Stimulated activated CD8-positive, alpha-beta memory T cell treated with anti-CD3 and anti-CD28 coated beads, Interleukin-15, amount 100 ng/mL, for 48 hours (primary cell): ENCODE measurements around the gene SPTBN5.
A peak's percentile ranks its signal among the peaks of the same experiment; 100 is the strongest.

Experiments
- DNase-seq, 2 donors: peaks; one replicate each; pipeline ENCODE4 v3.0.0-alpha.2; 2020; ENCODE audit warnings: low read depth in 2 of 2

SPTBN5 gene

DNA sequence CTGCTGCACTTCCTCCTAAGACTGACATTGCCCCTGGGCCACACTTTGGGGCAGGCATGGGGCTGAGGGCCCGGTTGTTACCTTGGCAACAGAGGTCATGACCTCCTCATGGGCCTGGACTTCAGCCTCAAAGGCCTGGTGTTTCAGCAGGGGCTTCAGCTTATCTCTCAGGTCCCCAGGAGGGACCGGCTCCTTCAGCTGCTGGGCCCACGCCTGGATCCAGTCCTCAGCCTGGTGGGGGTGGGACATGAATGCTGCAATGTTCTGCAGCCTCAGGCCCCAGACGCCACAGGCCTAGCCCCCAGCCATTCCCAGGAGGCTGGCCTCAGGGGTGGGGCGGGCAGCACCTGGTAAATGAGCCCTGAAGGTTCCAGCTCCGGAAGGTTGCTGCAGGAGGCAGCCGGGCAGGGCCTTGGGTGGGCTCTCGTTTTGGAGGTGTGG lies 27.6 kb downstream of the SPTBN5 start:
- no peak for DNase-seq

DNA sequence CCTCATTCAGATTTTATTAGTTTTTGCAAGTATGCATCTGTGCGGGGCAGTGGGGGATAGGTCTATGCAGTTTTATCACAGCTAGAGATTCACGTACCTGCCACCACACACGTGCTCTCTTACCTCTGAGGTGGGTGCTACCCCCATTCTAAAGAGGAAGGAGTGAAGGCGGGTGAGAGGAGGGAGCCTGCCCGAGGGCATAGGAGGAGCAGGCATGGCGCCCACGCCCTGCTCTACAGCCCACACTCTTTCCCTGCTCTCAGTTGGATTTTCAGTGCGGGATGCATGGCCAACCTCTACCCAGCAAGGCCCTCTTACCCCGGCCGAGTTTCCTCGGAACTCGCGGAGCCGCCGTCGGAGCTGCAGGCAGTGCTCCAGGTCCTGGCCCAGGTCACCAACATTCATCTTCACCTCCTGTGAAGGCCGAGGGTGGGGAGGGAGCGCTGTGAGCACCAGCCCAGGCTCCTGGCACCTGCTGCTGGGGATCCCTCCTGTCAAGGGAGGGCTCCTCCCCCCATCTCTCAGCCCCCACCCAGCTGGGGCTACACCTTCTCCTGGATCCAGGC lies 28.3 kb downstream of the SPTBN5 start:
- no peak for DNase-seq

- DNase-seq = no peak
Measured at GRCh38 chr15:41862515-41863116, 31.2 kb downstream of the SPTBN5 start.

DNA sequence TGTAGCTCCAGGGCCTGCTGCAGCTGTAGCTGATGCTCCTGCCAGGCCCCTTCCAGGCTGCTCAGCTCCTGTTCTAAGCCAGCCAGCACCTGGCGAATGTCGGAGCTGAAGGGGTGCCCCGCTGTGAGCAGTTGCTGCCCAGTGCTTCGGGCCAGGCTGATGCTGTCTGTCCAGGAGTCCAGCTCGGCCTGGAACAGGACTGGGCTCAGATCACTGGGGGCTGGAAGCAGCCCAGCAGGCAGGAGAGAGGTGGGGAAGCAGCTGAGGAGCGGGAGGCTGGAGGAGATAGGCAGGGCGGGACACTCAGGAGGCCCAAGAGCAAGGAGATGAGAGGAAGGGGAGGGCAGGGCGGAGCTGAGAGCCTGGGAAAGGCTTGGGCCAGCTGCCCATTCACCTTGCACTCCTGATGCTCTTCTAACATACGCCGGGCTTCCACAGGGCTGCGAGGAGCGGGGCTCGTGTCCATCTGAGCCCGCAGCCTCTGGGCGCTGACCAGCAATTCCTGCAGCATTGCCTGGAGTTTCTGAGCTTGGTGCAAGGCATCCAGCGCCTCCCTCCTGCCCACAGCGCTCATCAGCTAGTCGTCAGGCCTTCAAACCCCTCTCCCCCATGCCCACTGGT lies 32.0 kb downstream of the SPTBN5 start:
- no peak for DNase-seq

- DNase-seq = no peak
Measured at GRCh38 chr15:41860049-41860828, 33.6 kb downstream of the SPTBN5 start.

DNA sequence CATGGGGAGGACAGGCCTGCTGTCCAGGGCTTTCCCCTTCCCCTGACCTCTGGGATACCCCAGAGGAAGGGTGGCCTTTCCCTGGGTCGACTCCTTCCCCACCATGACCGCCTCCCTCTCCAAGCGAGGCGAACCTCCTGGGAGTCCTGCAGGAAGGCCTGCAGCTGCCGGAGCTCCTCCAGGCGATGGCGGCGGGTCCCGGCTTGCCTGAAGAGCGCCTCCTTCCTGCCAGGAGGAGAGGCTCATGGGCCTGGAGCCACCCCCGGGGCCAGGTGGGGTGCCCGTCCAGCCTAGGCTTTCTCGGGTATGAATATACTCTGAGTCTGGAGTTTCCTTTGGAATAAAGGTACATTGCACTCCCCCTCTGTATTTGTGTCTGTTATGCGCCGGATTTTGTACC lies 35.1 kb downstream of the SPTBN5 start:
- DNase-seq = no peak

GRCh38 chr15:41857316-41857715 lies 36.5 kb downstream of the SPTBN5 start:
- DNase-seq = no peak

- no peak for DNase-seq
Measured at GRCh38 chr15:41856716-41857115, 37.1 kb downstream of the SPTBN5 start.

- DNase-seq = no peak
Measured at GRCh38 chr15:41856262-41856661, 37.6 kb downstream of the SPTBN5 start.

- DNase-seq = no peak
Measured at GRCh38 chr15:41855261-41855961, 38.4 kb downstream of the SPTBN5 start.

- no peak for DNase-seq
Measured at GRCh38 chr15:41854443-41854842, 39.4 kb downstream of the SPTBN5 start.

- DNase-seq = no peak
Measured at GRCh38 chr15:41853831-41854230, 40.0 kb downstream of the SPTBN5 start.

DNA sequence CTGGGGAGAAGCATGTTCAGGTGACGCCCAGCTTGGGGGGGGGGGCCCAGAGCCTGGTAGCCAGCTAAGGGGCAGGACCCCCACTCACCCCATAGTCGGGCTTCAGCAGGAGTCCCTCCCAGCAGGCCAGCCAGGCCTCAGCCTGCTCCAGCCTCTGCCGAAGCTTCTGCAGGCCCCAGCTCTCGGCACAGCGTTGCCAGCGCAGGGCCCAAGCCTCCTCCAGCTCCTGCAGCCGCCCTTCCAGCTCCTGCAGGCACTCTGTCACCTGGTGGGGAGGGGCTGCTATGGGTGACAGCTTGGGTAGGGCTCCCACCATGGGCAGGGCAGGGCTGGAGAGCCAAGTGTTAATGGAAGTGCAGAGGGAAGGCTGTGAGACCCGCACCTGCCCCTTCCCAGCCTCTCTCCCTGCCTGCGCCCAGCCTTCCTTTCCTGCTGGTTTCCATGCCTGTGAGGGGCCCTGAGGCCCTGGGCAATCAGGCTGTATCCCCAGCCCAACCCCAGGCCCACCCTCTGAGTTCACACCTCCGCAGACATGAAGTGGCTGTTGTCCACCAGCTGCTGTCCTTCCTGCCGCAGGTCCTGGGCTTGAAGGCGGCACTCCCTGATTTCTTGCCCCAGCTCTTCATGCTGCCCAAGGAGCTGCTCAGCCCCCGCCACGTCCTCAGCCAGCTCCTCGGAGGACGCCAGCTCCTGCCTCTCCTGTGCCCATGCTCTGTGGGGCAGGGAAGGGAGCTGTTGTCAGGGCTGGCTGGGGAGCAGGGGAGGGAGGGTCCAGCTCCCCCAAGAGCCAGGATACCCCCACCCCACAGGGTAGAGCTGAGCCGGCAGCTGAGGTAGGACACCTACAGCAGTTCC lies 40.9 kb downstream of the SPTBN5 start:
- no peak for DNase-seq

DNA sequence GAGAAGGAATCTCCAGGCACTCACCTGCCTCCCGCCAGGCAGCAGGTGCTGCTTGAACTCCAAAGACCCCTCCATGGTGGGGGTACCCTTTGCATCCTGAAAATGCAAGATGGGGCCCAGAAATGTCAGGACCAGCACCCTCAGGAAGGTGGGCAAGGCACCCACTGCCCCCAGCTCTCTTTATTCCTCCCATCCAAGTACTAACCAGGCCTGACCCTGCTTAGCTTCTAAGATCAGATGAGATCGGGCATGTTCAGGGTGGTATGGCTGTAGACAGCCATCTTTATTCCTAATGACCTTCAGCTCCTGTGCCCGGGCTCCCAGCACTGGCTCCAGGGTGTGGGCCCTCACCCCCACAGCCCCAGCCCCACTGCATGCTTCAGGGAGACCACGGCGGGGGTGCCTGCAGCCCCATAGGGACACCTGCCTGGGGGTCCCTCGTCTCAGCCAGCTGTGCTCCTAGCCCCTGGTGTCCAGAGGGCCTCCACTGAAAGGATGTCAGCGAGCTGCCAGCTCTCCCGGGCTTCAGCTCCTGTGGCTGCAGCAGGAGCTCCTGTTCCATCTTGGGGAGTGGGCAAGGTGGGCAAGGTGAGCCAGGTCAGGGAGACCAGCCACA lies 42.0 kb downstream of the SPTBN5 start:
- no peak for DNase-seq

GRCh38 chr15:41851167-41851523 lies 42.7 kb downstream of the SPTBN5 start:
- no peak for DNase-seq

DNA sequence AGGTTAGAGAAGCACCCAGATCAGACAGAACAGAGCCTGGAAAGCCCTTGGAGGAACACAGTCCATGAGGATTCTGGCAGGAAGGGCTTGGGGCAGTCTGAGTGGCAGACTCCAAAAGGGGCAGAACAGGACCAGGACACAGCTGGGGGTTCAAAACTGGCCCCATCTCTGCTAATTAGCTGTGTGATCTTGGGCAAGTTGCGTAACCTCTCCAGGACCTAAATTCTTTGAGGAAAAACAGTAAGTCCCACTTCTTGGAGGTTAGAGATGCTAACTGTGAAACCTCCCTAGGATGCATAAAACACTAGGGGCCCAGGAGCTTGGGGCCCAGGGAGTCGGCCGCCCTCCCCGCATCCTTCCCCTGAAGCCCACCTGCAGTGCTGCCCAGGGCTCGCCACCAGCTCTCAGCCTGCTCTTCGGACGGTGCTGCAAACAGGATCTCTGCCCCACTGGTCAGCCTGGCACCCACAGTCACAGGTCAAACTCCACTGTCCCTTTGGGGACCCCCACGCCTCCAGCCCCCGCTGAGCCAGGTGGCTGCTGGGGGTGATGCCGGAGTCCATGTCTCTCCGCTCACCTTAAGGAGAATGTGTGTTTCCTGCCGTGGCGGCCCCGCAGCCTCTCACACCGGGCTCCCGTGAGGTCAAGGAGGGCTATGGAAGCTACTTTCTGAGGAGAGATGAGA lies 43.2 kb downstream of the SPTBN5 start:
- DNase-seq = no peak

- DNase-seq = no peak
Measured at GRCh38 chr15:41849861-41850260, 44.0 kb downstream of the SPTBN5 start.

DNA sequence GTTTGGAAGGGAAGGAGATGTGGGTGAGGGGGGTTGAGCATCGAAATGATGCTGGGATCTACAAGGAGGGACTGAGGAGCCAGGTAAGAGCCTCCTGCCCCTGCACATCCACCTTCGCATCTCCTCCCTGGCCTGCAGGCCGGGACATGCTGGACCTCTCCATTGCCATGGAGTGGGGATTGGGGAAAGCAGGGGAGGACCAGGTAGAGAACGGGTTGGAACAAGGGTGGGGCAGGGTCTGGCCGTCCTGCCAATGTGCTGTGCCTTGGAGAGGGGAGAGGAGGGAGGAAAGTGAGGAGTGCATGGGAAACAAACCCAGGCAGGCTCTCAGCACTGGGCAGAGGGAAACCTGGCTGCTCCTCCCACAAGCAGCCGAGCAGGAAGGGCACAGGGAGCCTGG lies 44.6 kb downstream of the SPTBN5 start:
- DNase-seq = no peak

DNA sequence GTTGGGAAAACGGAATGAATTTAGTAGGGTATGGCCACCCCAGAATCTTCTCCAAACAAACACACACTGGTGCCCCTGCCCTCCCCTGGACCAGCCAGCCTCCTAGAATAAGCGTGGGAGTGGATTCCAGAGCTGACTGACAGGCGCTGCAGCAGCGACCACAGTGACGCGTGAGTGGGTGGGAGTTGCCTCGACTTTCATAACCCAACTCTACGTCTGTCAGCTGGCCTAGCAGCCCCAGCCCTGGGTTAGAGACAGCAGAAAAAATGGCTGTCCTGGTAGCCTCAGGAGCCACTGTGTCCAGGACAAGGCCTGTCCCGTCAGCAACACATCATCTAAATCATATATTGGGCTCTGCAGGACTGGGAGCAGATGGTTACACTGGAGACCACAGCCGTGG lies 45.2 kb downstream of the SPTBN5 start:
- peak; percentile 51 to 55 for DNase-seq

- DNase-seq = no peak
Measured at GRCh38 chr15:41847981-41848380, 45.9 kb downstream of the SPTBN5 start.
